ENCODE data around the gene CHMP2A.

CHMP2A gene

DNA sequence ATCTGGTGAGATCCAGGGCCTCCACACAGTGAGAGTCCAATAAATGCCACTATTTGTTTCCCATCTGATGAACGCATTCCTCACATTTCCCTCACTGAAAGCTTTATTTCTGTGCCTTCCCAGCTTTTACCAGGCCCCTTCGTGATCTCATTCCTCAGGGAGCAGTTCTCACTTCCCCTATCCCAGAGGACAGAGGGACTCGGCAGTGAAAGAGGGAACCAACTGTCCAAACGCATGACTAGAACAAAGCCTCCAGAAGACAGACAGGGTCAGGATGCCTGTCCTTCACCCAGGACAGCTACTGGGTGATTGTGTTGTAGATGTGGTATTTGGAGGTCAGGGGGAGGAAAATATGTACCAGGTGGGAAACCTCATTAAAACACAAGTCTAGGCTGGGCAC is 33.3 kb downstream of the CHMP2A start:
- H3K36me3 ChIP-seq (ENCODE audit: low read length) = no peaks in the 10 kb centered on the region
- no peaks in the 10 kb centered on the region for H3K27me3 ChIP-seq (ENCODE audit: low read length)
- TF ChIP-seq, protein P1, sequence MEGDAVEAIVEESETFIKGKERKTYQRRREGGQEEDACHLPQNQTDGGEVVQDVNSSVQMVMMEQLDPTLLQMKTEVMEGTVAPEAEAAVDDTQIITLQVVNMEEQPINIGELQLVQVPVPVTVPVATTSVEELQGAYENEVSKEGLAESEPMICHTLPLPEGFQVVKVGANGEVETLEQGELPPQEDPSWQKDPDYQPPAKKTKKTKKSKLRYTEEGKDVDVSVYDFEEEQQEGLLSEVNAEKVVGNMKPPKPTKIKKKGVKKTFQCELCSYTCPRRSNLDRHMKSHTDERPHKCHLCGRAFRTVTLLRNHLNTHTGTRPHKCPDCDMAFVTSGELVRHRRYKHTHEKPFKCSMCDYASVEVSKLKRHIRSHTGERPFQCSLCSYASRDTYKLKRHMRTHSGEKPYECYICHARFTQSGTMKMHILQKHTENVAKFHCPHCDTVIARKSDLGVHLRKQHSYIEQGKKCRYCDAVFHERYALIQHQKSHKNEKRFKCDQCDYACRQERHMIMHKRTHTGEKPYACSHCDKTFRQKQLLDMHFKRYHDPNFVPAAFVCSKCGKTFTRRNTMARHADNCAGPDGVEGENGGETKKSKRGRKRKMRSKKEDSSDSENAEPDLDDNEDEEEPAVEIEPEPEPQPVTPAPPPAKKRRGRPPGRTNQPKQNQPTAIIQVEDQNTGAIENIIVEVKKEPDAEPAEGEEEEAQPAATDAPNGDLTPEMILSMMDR (IDR thresholded peaks at IDR 0.05; ENCODE audit: insufficient read depth, low read length, poor library complexity, severe bottlenecking) = no peak
- no peak for TF ChIP-seq EZH2phosphoT487 (conservative IDR thresholded peaks at IDR 0.05; ENCODE audit: low read length)
- no peak overlapping the region for H3K9ac ChIP-seq (ENCODE audit: low read length)
- no peak overlapping the region for H3K27ac ChIP-seq (ENCODE audit: low read depth, low read length)
- H3K4me2 ChIP-seq (ENCODE audit: low read depth, low read length, poor library complexity, severe bottlenecking) = no peak overlapping the region
- H3F3A ChIP-seq (ENCODE audit: insufficient read depth) = peaks cover 16% of the 10 kb centered on the region
- no peaks in the 10 kb centered on the region for H3K9me3 ChIP-seq (ENCODE audit: insufficient read depth, low read length)
- H3K4me3 ChIP-seq (ENCODE audit: insufficient read depth, low read length, poor library complexity, severe bottlenecking) = no peak overlapping the region
- H2AFZ ChIP-seq (ENCODE audit: low read depth, low read length, severe bottlenecking) = no peak overlapping the region
- no peaks in the 10 kb centered on the region for H3K9me2 ChIP-seq (replicated peaks; ENCODE audit: insufficient read depth, low read length)
- peaks cover 7% of the 10 kb centered on the region; the same call in 1 of the 2 replicates for H3K79me2 ChIP-seq (ENCODE audit: insufficient read depth, low read length)
- no peaks in the 10 kb centered on the region for H4K20me1 ChIP-seq (ENCODE audit: low read depth, low read length)

DNA sequence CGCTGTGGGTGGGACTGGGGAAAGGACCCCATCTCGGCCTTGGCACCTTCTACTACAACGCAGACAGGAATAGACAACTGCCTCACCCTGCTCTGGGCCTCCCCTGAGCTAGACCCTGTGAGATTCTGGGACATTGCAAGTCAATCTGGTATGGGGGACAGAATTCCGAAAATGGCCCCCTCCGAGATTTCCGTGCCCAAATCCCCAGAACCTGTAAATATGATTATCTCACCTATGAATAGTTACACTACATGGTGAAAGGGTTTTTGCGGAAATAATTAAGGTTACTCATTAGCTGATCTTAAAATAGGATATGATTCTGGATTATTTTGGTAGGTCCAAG is 34.7 kb downstream of the CHMP2A start:
- Histone ChIP-seq H3F3A (ENCODE audit: insufficient read depth) (peaks cover 16% of the 10 kb centered on the region), H3K27ac (ENCODE audit: low read depth, low read length) (peak overlapping the region; percentile 84), H3K4me2 (ENCODE audit: low read depth, low read length, poor library complexity, severe bottlenecking) (peak overlapping the region; percentile 85), H2AFZ (ENCODE audit: low read depth, low read length, severe bottlenecking) (peak overlapping the region; percentile 72), H3K9me2 (replicated peaks; ENCODE audit: insufficient read depth, low read length) (no peaks in the 10 kb centered on the region), H3K9me3 (ENCODE audit: insufficient read depth, low read length) (no peaks in the 10 kb centered on the region), H4K20me1 (ENCODE audit: low read depth, low read length) (no peaks in the 10 kb centered on the region), H3K36me3 (ENCODE audit: low read length) (no peaks in the 10 kb centered on the region), H3K9ac (ENCODE audit: low read length) (peak overlapping the region; percentile 96), H3K79me2 (ENCODE audit: insufficient read depth, low read length) (peaks cover 7% of the 10 kb centered on the region; the same call in 1 of the 2 replicates), H3K4me3 (ENCODE audit: insufficient read depth, low read length, poor library complexity, severe bottlenecking) (peak overlapping the region; percentile 73), H3K27me3 (ENCODE audit: low read length) (no peaks in the 10 kb centered on the region)
- TF ChIP-seq, protein P1 (IDR thresholded peaks at IDR 0.05; ENCODE audit: insufficient read depth, low read length, poor library complexity, severe bottlenecking) = no peak
- TF ChIP-seq EZH2phosphoT487 (conservative IDR thresholded peaks at IDR 0.05; ENCODE audit: low read length) = no peak

DNA sequence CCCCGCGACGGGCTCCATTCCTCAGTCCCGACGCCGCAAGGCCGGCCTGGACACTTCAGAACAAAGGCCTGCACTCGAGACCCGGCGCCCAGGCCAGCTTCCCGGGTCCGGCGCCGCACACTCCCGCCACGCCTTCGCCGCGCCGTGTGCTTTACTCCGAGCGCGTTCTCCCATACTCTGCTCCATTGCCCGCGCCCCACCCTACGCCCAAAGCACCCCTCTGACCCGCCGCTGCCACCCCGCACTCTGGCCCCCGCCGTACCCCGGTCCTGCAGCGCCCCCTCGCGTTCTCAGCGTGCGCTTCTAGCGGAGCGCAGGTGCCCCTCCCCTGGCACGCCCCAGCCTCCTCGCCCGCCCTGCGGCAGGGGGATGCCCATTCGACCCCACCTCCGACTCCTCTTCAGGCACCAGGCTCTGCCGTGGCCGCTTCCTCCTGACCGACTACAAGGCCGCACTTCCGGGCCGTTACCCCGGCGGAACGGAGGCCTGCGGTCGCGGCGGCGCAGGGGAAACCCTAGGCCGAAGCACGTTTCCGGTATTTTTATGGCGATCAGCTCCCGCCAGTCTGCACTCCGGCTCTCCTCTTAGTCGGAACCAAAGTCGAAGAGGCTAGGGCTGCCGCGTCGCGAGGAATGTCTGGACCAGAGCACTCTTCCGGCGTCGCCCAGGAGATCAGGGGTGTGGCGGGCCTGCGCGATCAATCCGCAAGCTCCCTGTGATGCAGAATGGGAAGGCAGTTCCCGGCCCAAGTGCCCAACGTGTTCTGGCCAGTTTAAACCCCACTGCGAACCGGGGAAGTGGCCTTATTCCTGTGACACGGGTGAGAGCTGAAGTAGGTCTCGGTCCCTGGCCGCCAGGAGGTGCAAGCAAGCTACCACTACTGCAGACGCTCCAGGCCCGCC is 35.3 kb downstream of the CHMP2A start, which contains the start of gene ZBTB45:
ZBTB45 (minus strand) TSS at position 456 of the 902 bp plus-strand sequence. CDS start 2,137 bp downstream, outside the sequence.
- peak within 1 kb of the TSS; percentile 85 for H3K4me2 ChIP-seq (ENCODE audit: low read depth, low read length, poor library complexity, severe bottlenecking)
- TF ChIP-seq, protein P1 (IDR thresholded peaks at IDR 0.05; ENCODE audit: insufficient read depth, low read length, poor library complexity, severe bottlenecking) = peak; percentile 61
- no peak for TF ChIP-seq EZH2phosphoT487 (conservative IDR thresholded peaks at IDR 0.05; ENCODE audit: low read length)
- H3K27me3 ChIP-seq (ENCODE audit: low read length) = no peaks in the 10 kb centered on the region
- no peaks in the 10 kb centered on the region for H3K9me3 ChIP-seq (ENCODE audit: insufficient read depth, low read length)
- no peaks in the 10 kb centered on the region for H3K36me3 ChIP-seq (ENCODE audit: low read length)
- peak within 1 kb of the TSS; percentile 84 for H3K27ac ChIP-seq (ENCODE audit: low read depth, low read length)
- peaks cover 16% of the 10 kb centered on the region for H3F3A ChIP-seq (ENCODE audit: insufficient read depth)
- no peaks in the 10 kb centered on the region for H4K20me1 ChIP-seq (ENCODE audit: low read depth, low read length)
- peak within 1 kb of the TSS; percentile 73 for H3K4me3 ChIP-seq (ENCODE audit: insufficient read depth, low read length, poor library complexity, severe bottlenecking)
- peak within 1 kb of the TSS; percentile 96 for H3K9ac ChIP-seq (ENCODE audit: low read length)
- H3K79me2 ChIP-seq (ENCODE audit: insufficient read depth, low read length) = peaks cover 11% of the 10 kb centered on the region
- no peaks in the 10 kb centered on the region for H3K9me2 ChIP-seq (replicated peaks; ENCODE audit: insufficient read depth, low read length)
- peak within 1 kb of the TSS; percentile 72 for H2AFZ ChIP-seq (ENCODE audit: low read depth, low read length, severe bottlenecking)

Measured in SU-DHL-6 (cell line).